GM12892 (cell line): Measurements from ENCODE around the gene PRR5.

Experiments
- DNase-seq: peaks from one replicate; pipeline ENCODE4 v3.0.0; 2011; ENCODE audit not compliant: insufficient read length
- FAIRE-seq: peaks from 2 replicates; lab custom pipeline; 2011; peaks lifted over from hg19 to GRCh38; lab: Jason Lieb, UNC
- POLR2A ChIP-seq: IDR thresholded peaks from 2 replicates; pipeline ENCODE4 v1.6.1; 2011; ENCODE audit warnings: low read depth, low read length, control low read depth
- POLR2AphosphoS5 ChIP-seq: IDR thresholded peaks from 2 replicates; pipeline ENCODE4 v1.6.1; 2011; ENCODE audit warnings: low read depth, low read length, control low read depth
- TAF1 ChIP-seq: IDR thresholded peaks from 2 replicates; pipeline ENCODE4 v1.6.1; 2011; ENCODE audit warnings: low read depth, mild to moderate bottlenecking, control low read depth, low read length, borderline replicate concordance

Gene PRR5

GRCh38 chr22:44782363-44782963 lies 80.5 kb downstream of the PRR5 start:
- no peak for DNase-seq
- FAIRE-seq = no peak
- TF ChIP-seq POLR2A = no peak
- TF ChIP-seq TAF1 = no peak
- no peak for TF ChIP-seq POLR2AphosphoS5

- no peak for DNase-seq
- TF ChIP-seq POLR2AphosphoS5 (no peak), POLR2A (no peak), TAF1 (no peak)
- no peak for FAIRE-seq
Measured at GRCh38 chr22:44783091-44783490, 81.1 kb downstream of the PRR5 start.

- FAIRE-seq = no peak
- TF ChIP-seq TAF1 (no peak), POLR2AphosphoS5 (no peak), POLR2A (no peak)
- no peak for DNase-seq
Measured at GRCh38 chr22:44783581-44783980, 81.6 kb downstream of the PRR5 start.

DNA sequence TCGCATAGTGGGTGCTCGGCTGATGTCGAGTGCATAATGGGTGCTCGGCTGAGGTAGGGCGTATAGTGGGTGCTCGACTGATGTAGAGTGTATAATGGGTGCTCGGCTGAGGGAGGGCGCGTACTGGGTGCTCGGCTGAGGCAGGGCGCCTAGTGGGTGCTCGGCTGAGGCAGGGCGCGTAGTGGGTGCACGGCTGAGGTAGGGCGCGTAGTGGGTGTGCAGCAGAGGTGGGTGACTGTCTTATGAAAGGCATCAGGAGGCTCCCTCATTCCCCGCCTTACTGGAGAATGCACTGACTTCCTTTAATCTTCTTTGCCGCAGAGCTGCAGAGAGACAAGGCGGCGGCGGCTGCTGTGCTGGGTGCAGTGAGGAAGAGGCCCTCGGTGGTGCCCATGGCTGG lies 84.1 kb downstream of the PRR5 start:
- no peak for DNase-seq
- TF ChIP-seq POLR2AphosphoS5 (no peak), TAF1 (no peak), POLR2A (no peak)
- FAIRE-seq = no peak

GRCh38 chr22:44786610-44787009 lies 84.6 kb downstream of the PRR5 start:
- DNase-seq = no peak
- TF ChIP-seq POLR2AphosphoS5 = no peak
- TF ChIP-seq POLR2A = no peak
- TF ChIP-seq TAF1 = no peak
- FAIRE-seq = no peak
